ENCODE data around the gene HHIPL1. TPM values are rescaled to one million over a fixed set of nuclear protein-coding genes. Genes with fewer than 3 reads are reported as not detected.

HHIPL1 gene
- total and polyA plus RNA-seq, 2 of the 8 experiments (the other 6 are each of a cell fraction or from before 2014, with no cell fraction given): 1.5 to 2.6 TPM

- TF ChIP-seq, protein P1, sequence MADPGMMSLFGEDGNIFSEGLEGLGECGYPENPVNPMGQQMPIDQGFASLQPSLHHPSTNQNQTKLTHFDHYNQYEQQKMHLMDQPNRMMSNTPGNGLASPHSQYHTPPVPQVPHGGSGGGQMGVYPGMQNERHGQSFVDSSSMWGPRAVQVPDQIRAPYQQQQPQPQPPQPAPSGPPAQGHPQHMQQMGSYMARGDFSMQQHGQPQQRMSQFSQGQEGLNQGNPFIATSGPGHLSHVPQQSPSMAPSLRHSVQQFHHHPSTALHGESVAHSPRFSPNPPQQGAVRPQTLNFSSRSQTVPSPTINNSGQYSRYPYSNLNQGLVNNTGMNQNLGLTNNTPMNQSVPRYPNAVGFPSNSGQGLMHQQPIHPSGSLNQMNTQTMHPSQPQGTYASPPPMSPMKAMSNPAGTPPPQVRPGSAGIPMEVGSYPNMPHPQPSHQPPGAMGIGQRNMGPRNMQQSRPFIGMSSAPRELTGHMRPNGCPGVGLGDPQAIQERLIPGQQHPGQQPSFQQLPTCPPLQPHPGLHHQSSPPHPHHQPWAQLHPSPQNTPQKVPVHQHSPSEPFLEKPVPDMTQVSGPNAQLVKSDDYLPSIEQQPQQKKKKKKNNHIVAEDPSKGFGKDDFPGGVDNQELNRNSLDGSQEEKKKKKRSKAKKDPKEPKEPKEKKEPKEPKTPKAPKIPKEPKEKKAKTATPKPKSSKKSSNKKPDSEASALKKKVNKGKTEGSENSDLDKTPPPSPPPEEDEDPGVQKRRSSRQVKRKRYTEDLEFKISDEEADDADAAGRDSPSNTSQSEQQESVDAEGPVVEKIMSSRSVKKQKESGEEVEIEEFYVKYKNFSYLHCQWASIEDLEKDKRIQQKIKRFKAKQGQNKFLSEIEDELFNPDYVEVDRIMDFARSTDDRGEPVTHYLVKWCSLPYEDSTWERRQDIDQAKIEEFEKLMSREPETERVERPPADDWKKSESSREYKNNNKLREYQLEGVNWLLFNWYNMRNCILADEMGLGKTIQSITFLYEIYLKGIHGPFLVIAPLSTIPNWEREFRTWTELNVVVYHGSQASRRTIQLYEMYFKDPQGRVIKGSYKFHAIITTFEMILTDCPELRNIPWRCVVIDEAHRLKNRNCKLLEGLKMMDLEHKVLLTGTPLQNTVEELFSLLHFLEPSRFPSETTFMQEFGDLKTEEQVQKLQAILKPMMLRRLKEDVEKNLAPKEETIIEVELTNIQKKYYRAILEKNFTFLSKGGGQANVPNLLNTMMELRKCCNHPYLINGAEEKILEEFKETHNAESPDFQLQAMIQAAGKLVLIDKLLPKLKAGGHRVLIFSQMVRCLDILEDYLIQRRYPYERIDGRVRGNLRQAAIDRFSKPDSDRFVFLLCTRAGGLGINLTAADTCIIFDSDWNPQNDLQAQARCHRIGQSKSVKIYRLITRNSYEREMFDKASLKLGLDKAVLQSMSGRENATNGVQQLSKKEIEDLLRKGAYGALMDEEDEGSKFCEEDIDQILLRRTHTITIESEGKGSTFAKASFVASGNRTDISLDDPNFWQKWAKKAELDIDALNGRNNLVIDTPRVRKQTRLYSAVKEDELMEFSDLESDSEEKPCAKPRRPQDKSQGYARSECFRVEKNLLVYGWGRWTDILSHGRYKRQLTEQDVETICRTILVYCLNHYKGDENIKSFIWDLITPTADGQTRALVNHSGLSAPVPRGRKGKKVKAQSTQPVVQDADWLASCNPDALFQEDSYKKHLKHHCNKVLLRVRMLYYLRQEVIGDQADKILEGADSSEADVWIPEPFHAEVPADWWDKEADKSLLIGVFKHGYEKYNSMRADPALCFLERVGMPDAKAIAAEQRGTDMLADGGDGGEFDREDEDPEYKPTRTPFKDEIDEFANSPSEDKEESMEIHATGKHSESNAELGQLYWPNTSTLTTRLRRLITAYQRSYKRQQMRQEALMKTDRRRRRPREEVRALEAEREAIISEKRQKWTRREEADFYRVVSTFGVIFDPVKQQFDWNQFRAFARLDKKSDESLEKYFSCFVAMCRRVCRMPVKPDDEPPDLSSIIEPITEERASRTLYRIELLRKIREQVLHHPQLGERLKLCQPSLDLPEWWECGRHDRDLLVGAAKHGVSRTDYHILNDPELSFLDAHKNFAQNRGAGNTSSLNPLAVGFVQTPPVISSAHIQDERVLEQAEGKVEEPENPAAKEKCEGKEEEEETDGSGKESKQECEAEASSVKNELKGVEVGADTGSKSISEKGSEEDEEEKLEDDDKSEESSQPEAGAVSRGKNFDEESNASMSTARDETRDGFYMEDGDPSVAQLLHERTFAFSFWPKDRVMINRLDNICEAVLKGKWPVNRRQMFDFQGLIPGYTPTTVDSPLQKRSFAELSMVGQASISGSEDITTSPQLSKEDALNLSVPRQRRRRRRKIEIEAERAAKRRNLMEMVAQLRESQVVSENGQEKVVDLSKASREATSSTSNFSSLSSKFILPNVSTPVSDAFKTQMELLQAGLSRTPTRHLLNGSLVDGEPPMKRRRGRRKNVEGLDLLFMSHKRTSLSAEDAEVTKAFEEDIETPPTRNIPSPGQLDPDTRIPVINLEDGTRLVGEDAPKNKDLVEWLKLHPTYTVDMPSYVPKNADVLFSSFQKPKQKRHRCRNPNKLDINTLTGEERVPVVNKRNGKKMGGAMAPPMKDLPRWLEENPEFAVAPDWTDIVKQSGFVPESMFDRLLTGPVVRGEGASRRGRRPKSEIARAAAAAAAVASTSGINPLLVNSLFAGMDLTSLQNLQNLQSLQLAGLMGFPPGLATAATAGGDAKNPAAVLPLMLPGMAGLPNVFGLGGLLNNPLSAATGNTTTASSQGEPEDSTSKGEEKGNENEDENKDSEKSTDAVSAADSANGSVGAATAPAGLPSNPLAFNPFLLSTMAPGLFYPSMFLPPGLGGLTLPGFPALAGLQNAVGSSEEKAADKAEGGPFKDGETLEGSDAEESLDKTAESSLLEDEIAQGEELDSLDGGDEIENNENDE (IDR thresholded peaks at IDR 0.05; ENCODE audit: insufficient replicate concordance, low read length): no peak
- TF ChIP-seq CBX8 (IDR thresholded peaks at IDR 0.05; ENCODE audit: borderline replicate concordance, low read depth, low read length): no peak
- no peak for TF ChIP-seq CREB1 (IDR thresholded peaks at IDR 0.05)
- TF ChIP-seq POLR2AphosphoS5 (IDR thresholded peaks at IDR 0.05; ENCODE audit: low read depth, low read length): no peak
- TF ChIP-seq SP1 (IDR thresholded peaks at IDR 0.05; ENCODE audit: low read depth, low read length): no peak
- no peak for TF ChIP-seq NRF1 (IDR thresholded peaks at IDR 0.05; ENCODE audit: low read depth, low read length)
- no peak for TF ChIP-seq CHD1 (IDR thresholded peaks at IDR 0.05; ENCODE audit: low read depth, low read length)
- TF ChIP-seq SP4 (IDR thresholded peaks at IDR 0.05; ENCODE audit: low read length): no peak
Measured at GRCh38 chr14:99597911-99598600, 46.9 kb upstream of the HHIPL1 start (continued).

All from H1 (cell line).